SH-SY5Y (cell line): Measurements from ENCODE around the gene PCGF1.

ENCODE experiments used
- GATA2 ChIP-seq: IDR thresholded peaks from 2 replicates; pipeline ENCODE4 v1.6.1; 2011; ENCODE audit warnings: mild to moderate bottlenecking, low read depth, low read length
- GATA3 ChIP-seq: IDR thresholded peaks from 2 replicates; pipeline ENCODE4 v1.6.1; 2011; ENCODE audit warnings: low read depth, mild to moderate bottlenecking, low read length, moderate library complexity

DNA sequence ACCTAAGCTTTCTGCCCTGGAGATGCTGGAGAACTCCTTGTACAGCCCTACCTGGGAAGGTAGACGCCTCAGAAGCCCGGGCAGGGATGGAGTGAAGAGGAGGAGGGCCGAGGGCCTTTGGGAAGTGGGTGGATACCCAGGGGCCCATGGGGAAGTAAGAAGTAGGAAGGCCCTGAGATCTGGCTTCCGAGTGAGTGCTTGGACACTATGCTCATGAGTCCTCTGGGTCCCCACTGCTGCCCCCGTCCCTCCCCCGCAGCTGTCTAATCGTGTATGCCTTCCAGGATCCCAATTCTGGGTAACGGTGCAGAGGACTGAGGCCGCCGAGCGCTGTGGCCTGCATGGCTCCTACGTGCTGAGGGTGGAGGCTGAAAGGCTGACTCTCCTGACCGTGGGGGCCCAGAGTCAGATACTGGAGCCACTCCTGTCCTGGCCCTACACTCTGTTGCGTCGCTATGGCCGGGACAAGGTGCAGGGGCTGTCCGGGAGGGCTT lies 48.2 kb upstream of the PCGF1 start:
- TF ChIP-seq GATA3 (no peak), GATA2 (no peak)
